GM15510 (cell line): Measurements from ENCODE around the gene MEGF6.

ENCODE experiments used
- POLR2A ChIP-seq: IDR thresholded peaks from 3 replicates; pipeline ENCODE4 v1.6.1; 2011; ENCODE audit warnings: borderline replicate concordance; ENCODE audit not compliant: insufficient read length; ENCODE audit errors: extremely low read depth

Gene MEGF6

GRCh38 chr1:3585940-3586568 lies 25.3 kb downstream of the MEGF6 start:
- TF ChIP-seq POLR2A: no peak

- no peak for TF ChIP-seq POLR2A
These were observed 26.4 kb downstream of the MEGF6 start for GRCh38 chr1:3584915-3585314.

DNA sequence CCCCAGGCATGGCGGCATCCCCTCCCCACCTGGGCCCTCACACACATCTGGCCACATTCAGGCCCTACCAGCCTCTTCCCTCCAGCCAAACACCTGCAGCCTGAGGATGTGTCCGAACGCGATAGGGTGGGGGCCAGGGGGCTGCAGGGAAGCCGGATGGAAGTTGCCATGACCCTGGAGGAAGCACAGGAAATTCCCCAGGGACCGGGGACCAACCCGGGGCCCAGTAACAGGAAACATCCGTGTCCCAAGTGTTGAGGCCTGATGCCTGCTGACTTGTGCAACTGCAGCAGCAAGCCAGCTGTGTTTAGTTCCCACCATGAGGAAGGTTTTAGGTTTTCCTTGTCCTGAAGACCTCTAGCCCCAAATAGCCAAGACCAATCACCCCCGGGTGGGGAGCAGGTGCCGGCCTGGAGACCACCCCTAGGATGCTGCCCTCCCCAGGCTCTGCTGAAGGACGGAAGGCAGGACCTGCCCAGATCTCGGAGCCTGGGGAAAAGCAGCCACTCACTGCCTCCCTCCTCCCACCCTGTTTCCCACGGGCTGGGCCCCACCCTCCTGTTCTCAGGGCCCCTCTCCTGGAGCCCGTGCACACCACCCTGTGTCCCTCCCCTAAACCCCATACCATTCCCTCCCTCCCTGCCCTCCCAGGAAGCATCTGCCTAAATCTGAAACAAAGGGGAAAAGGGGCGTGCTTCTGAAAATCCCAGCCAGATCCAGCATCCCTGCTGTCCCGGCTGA lies 29.8 kb downstream of the MEGF6 start:
- no peak for TF ChIP-seq POLR2A

- TF ChIP-seq POLR2A: no peak
These were observed 31.1 kb downstream of the MEGF6 start for GRCh38 chr1:3580231-3580630.

DNA sequence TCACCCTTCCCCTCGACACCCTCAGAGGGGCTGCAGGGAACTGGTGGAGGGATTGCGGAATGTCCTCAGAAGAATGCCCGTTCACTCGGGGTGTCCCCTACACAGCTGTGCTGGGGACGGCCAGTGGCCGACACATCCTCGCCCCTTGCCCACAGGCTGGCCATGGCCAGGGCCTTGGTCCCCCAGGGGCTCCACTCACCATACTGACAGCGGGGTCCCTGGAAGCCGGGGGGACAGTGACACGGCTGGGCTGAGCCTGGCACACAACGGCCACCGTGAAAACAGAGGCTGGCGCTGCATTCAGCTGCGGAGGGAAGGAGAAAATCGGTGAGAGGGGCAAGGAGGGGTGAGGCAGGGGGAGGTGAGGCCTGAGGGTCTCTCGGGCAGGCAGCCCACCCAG lies 31.7 kb downstream of the MEGF6 start:
- TF ChIP-seq POLR2A: no peak

- no peak for TF ChIP-seq POLR2A
These were observed 32.4 kb downstream of the MEGF6 start for GRCh38 chr1:3578906-3579305.

GRCh38 chr1:3578433-3578805 lies 32.9 kb downstream of the MEGF6 start:
- no peak for TF ChIP-seq POLR2A

GRCh38 chr1:3577711-3578432 lies 33.4 kb downstream of the MEGF6 start:
- no peak for TF ChIP-seq POLR2A

GRCh38 chr1:3577300-3577699 lies 34.0 kb downstream of the MEGF6 start:
- no peak for TF ChIP-seq POLR2A

- TF ChIP-seq POLR2A: no peak
These were observed 35.3 kb downstream of the MEGF6 start for GRCh38 chr1:3575993-3576392.

DNA sequence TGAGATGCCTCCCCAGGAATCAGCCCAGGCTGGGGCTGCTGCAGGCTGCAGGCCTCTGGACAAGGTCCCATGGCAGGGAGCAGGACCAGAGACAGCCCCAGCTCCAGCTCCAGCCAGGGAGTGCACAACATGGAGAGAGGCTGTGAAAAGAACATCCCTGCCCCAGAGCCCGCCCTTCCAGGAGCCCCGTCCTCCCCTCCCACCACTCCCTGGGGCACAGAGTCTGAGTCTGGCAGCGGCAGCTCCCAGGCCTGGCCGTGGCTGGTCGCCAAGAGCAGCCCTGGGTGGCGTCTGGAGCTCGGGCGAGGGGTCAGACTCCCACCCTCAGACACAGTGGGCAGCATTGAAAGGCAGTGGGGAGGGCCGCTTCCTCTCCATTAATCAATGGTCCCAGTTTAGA lies 37.8 kb downstream of the MEGF6 start:
- no peak for TF ChIP-seq POLR2A

DNA sequence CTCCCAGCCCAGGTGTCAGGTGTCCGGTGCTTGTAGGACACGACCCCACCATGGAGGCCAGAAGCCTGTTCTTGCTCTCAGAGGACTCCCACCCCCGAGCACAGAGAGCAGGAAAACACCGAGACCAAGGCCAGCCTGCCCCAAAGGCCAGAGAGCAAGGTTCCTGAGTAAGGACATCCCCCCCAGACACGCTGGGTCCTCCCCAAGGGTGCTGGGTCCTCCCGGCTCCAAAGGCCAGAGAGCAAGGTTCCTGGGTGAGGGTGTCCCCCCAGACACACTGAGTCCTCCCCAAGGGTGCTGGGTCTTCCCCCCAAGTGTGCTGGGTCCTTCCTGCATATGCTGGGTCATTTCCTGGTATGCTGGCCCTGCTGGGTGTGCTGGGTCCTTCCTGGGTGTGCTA lies 40.0 kb downstream of the MEGF6 start:
- TF ChIP-seq POLR2A: no peak

GRCh38 chr1:3570066-3570986 lies 41.0 kb downstream of the MEGF6 start:
- TF ChIP-seq POLR2A: no peak

GRCh38 chr1:3569436-3569835 lies 41.9 kb downstream of the MEGF6 start:
- no peak for TF ChIP-seq POLR2A

- TF ChIP-seq POLR2A: no peak
These were observed 42.4 kb downstream of the MEGF6 start for GRCh38 chr1:3568815-3569435.
